Astrocyte of the spinal cord (primary cell): ENCODE results near the gene GRN.
"Not testable (repeated sequence)": the region's sequence is repeated elsewhere in the genome, so short reads cannot be mapped to it uniquely, and the experiment has no call there.

Experiments
- DNase-seq: peaks from one replicate; pipeline ENCODE4 v3.0.0; 2011; ENCODE audit warnings: low read depth, low spot score
- H3K4me3 ChIP-seq: 2 replicates; pipeline ENCODE4 v1.5.1; 2011; ENCODE audit warnings: low read depth, mild to moderate bottlenecking, low read length, moderate library complexity
- in situ Hi-C: cut with HindIII; loops from 2 replicates; pipeline ENCODE4 v1.10.0; 2017; ENCODE audit warnings: low sequenced_read_pairs
- TF ChIP-seq, protein P1 (sequence below): IDR thresholded peaks from 2 replicates; pipeline ENCODE4 v1.5.1; 2012; ENCODE audit warnings: low read depth, mild to moderate bottlenecking, low read length, inconsistent platforms

GRN gene

DNA sequence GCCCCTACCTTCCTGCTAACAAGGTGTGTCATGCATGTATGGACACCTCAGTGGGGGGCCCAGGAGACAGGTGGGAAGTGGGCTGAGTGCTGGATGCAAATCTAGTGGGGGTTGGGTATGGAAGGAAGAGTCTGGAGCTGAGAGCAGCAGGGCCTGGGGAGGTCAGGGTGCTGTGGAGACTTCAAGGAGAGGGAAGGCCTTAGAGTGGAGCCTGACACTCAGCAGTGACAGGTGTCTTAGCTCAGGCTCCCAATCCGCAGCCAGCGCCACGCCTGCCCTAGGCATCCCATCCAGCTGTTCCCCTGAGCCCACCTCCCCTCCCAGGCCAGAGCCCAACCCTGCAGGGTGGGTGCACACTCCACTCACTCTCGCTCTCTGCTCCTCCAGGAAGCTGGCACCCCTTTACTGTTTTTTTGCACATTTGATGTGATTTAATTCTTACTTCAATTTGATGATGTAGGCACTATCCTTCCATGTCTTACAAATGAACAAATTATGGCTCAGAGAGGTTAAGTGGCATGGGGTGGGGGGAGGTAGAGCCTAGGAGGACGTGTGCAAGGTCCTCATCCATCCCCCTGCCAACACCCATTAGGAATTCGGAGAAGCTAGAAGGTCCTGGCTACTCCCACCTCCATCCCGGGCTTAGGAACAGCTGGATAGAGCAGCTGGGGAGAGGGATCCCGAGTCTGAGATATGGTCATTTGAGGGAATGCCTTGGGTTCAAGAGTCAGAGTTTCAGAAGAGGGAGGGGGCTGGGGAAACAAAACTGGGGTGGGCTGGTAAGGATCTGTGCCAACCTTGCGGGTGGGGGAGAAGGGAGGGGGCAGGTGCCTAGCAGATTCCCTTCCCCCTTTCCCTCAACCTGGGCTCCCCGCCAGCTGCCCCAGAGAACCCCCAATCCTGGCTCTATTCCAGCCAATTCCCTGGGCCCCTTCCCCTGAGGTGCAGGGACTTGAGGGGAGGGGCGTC, 16.5 kb downstream of the GRN start:
- in situ Hi-C loops: no loop called here
- TF ChIP-seq, protein P1, sequence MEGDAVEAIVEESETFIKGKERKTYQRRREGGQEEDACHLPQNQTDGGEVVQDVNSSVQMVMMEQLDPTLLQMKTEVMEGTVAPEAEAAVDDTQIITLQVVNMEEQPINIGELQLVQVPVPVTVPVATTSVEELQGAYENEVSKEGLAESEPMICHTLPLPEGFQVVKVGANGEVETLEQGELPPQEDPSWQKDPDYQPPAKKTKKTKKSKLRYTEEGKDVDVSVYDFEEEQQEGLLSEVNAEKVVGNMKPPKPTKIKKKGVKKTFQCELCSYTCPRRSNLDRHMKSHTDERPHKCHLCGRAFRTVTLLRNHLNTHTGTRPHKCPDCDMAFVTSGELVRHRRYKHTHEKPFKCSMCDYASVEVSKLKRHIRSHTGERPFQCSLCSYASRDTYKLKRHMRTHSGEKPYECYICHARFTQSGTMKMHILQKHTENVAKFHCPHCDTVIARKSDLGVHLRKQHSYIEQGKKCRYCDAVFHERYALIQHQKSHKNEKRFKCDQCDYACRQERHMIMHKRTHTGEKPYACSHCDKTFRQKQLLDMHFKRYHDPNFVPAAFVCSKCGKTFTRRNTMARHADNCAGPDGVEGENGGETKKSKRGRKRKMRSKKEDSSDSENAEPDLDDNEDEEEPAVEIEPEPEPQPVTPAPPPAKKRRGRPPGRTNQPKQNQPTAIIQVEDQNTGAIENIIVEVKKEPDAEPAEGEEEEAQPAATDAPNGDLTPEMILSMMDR: no peak
- DNase-seq: no peak
- H3K4me3 ChIP-seq: peak overlapping the region; percentile 7

DNA sequence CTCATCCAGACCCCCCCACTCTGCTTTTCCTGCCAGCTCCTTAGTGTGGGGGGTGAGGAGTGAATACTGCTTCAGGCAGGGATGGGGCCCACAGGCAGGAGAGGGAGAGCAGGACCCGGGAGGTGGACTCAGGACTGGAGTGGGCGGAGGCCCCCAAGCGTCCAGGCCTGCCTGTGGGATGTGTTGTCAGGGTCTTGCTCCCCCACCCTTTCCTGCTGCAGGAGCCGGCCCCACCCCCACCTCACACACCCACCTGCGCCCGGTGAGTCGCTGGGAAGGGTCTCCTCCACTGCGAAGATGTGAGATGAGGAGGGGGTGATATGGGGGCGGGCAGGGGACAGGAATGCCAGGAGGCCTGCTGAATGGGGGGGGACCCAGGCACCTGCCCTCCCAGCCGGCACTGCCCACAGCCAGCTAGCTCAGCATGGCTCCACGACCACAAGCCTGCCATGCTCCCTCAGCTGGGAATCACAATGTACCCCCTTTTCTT, 17.4 kb downstream of the GRN start:
- peak overlapping the region; percentile 61 for H3K4me3 ChIP-seq
- in situ Hi-C loops: no loop called here
- DNase-seq: no peak
- TF ChIP-seq, protein P1: no peak

DNA sequence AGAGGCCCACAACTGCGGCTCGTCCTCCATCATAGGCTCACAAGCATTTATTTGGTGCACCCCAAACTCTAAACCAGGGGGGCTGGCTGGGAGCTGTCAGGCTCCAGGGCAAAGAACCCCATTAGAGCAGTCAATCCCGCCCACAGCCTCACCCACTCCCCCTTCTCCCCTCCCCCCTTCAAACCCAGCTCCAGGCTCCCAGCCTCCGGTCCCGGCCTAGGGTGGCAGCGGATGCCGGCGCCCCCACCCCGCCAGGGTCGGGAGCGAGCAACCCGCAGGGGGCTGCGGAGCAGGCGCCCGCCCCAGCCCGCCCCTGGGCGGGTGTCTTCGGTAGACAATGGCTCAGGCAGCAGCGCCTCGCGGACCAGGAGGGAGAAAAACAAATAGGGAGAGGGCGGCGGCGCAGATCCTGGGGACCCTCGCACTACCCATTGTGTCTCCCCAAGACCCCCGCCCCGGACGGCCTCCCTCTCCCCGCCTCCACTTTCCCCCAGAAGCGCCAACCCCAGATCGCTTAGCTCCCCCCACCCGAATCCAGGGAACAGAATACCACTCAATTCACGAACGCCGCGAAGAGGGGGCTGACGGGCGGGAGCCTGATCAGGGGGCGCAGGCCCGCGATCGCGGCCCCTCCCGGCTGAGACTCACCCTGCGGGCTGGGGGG, 18.0 kb downstream of the GRN start:
- in situ Hi-C loops: no loop called here
- H3K4me3 ChIP-seq: peak overlapping the region; percentile 61
- TF ChIP-seq, protein P1: no peak
- peak; percentile 14 for DNase-seq

DNA sequence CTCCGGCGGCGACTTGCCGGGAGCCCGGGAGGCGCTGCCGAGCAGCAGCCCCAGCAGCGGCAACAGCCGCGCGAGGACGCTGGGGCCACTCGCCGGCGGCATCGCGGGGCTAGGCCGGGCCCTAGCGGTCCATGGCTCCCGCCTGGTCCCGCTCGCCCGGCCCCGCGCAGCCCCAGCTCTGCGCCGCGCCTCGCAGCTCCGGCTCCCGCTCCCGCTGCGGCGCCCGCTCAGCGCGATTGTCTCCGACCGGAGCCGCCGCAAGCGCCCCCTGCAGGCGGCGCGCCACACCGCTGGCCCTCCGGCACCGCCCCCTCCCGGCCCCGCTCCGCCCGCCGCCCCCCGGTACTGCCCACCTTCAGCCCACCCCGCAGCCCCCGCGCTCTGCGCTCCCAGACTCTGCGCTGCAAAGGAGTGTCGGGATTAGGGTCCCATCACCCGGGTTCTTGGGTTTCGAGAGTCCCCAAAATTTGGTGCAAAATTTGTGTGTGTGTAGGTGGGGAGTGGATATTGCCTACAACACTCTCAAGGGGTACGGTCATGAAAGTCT, 18.6 kb downstream of the GRN start, which contains the start of gene FAM171A2:
TSS of gene FAM171A2 (minus strand) at position 241 of the 547 bp plus-strand sequence. CDS start at position 102, 139 bp downstream.
- TF ChIP-seq, protein P1: peak; percentile 54
- H3K4me3 ChIP-seq: peak within 1 kb of the TSS; percentile 61
- DNase-seq: peak; percentile 24
- in situ Hi-C loops: no loop called here

DNA sequence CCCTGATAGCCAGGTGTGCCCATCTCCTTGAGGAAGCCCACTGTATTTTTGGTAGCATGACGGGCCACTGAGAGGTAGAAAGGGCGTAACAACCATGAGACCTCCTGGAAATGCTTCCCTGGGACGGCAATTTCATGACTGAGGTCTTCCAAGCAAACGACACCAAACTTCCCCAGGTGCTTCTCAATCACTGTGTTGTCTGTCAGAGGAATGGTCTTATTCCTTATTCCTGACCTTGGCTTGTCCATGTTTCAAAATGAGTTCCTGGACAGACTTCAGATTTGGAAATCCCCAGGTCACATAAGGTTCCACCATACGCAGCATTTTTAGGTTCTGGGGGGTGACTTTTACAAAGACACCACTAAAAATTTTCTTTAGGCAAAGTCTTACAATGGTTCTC, 19.9 kb downstream of the GRN start:
- H3K4me3 ChIP-seq, DNase-seq, in situ Hi-C loops: not testable (repeated sequence)

DNA sequence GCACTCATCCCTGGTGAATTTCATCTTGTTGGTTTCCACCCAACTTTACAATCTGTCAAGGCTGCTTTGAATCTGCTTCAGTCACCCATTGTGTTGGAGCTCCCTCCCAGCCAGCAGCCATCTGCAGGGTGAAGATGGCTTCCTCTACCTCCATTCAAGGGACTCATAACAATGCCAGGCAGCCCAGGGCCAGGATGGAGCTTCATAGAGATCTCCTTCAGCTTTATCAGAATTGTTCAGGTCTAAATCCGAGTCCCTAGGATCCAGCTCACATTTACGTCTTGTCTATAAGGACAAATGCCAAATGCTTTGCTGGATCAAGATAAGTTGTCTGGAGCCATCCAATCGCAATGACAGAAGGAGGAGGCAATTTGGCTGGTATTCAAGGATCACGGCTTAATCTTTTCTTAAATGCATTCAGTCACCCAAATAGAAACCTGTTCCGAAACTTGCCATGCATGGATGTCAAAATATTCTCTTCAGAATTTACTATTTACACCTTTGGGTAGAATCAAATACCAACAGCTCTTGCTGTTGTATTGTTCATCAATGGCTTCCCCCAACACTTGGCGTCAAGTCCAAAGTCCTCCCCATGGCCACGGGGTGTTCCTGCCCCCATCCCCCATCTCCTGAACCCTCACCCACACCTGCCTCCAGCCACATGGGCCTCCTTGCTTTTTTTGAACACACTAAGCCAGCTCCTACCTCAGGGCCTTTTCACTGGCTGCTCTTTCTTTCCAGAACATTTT, 22.3 kb downstream of the GRN start:
- in situ Hi-C loops: no loop called here
- no peak for DNase-seq
- TF ChIP-seq, protein P1: no peak
- H3K4me3 ChIP-seq: no peak overlapping the region

DNA sequence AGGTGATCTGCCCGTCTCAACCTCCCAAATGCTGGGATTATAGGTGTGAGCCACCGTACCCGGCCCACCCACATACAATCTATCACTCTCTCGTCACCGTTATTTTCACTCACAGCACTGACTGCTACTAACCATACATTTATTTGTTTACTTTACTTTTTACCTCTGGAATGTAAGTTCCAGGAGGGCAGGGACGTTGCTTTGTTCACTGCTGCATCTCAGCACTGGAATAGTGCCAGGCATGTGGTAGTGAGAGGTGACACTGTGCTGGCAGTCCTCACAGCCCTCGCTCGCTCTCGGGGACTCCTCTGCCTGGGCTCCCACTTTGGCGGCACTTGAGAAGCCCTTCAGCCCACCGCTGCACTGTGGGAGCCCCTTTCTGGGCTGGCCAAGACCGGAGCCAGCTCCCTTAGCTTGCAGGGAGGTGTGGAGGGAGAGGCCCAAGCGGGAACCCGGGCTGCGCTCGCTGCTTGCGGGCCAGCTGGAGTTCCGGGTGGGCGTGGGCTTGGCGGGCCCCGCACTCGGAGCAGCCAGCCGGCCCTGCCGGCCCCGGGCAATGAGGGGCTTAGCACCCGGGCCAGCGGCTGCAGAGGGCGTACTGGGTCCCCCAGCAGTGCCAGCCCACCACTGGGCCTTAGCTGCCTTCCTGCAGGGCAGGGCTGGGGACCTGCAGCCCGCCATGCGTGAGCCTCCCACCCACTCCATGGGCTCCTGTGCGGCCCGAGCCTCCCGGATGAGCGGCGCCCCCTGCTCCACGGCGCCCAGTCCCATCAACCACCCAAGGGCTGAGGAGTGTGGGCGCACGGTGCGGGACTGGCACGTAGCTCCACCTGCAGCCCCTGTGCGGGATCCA, 23.5 kb downstream of the GRN start:
- DNase-seq, in situ Hi-C loops, H3K4me3 ChIP-seq: not testable (repeated sequence)

DNA sequence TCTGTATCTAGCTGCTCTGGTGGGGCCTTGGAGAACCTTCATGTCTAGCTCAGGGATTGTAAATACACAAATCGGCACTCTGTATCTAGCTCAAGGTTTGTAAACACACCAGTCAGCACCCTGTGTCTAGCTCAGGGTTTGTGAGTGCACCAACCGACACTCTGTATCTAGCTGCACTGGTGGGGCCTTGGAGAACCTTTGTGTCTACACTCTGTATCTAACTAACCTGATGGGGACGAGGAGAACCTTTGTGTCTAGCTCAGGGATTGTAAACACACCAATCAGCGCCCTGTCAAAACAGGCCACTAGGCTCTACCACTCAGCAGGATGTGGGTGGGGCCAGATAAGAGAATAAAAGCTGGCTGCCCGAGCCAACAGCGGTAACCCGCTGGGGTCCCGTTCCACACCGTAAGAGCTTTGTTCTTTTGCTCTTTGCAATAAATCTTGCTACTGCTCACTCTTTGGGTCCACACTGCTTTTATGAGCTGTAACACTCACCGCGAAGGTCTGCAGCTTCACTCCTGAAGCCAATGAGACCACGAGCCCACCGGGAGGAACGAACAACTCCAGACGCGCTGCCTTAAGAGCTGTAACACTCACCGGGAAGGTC, 24.4 kb downstream of the GRN start:
- in situ Hi-C loops, DNase-seq, H3K4me3 ChIP-seq: not testable (repeated sequence)
